GM12891 (cell line): ENCODE data around the gene CCDC87.

Source experiments
- PAX5 ChIP-seq: IDR thresholded peaks from 2 replicates; pipeline ENCODE4 v1.6.1; 2011; ENCODE audit warnings: low read length, moderate library complexity, mild to moderate bottlenecking; ENCODE audit not compliant: insufficient read depth, severe bottlenecking
- POLR2A ChIP-seq: IDR thresholded peaks from 2 replicates; pipeline ENCODE4 v1.6.1; 2011; ENCODE audit warnings: low read depth, low read length, control low read depth
- POLR2AphosphoS5 ChIP-seq: IDR thresholded peaks from 2 replicates; pipeline ENCODE4 v1.6.1; 2011; ENCODE audit warnings: low read depth, low read length, control low read depth

- TF ChIP-seq POLR2A (no peak), POLR2AphosphoS5 (no peak), PAX5 (no peak)
Measured at GRCh38 chr11:66548041-66548440, 44.8 kb downstream of the CCDC87 start.
